ENCODE measurements around the gene CIPC.
A peak's percentile ranks its signal among the peaks of the same experiment; 100 is the strongest.

CIPC gene

GRCh38 chr14:77068517-77069200, 29.4 kb upstream of the CIPC start:
- Mint-ChIP-seq H3K4me1 (peaks cover 61% of the 10 kb centered on the region), H3K4me3 (no peak overlapping the region), H3K27me3 (ENCODE audit: low read depth) (no peaks in the 10 kb centered on the region), H3K9me3 (no peaks in the 10 kb centered on the region), H3K36me3 (ENCODE audit: low read depth) (no peaks in the 10 kb centered on the region), H3K27ac (peak overlapping the region in 1 of 3 experiments; percentile 25)
- peak in 1 of 3 experiments; percentile 9 for TF ChIP-seq CTCF (IDR thresholded peaks at IDR 0.05; ENCODE audit: unreplicated experiment in 3 of 3)

GRCh38 chr14:77069551-77069950, 28.5 kb upstream of the CIPC start:
- Mint-ChIP-seq H3K27ac (peak overlapping the region in 1 of 3 experiments; percentile 76), H3K27me3 (ENCODE audit: low read depth) (no peaks in the 10 kb centered on the region), H3K9me3 (no peaks in the 10 kb centered on the region), H3K36me3 (ENCODE audit: low read depth) (no peaks in the 10 kb centered on the region), H3K4me3 (no peak overlapping the region), H3K4me1 (peaks cover 59% of the 10 kb centered on the region)
- TF ChIP-seq CTCF (IDR thresholded peaks at IDR 0.05; ENCODE audit: unreplicated experiment in 3 of 3): no peak

- Mint-ChIP-seq H3K4me1 (peaks cover 61% of the 10 kb centered on the region), H3K27ac (peak overlapping the region in 1 of 3 experiments; percentile 10), H3K27me3 (ENCODE audit: low read depth) (no peaks in the 10 kb centered on the region), H3K36me3 (ENCODE audit: low read depth) (no peaks in the 10 kb centered on the region), H3K9me3 (no peaks in the 10 kb centered on the region), H3K4me3 (no peak overlapping the region)
- no peak for TF ChIP-seq CTCF (IDR thresholded peaks at IDR 0.05; ENCODE audit: unreplicated experiment in 3 of 3)
Measured at GRCh38 chr14:77071938-77072388, 26.1 kb upstream of the CIPC start.

- Mint-ChIP-seq H3K9me3 (peaks cover 4% of the 10 kb centered on the region), H3K36me3 (ENCODE audit: low read depth) (no peaks in the 10 kb centered on the region), H3K4me1 (peaks cover 39% of the 10 kb centered on the region), H3K4me3 (peak overlapping the region in 1 of 3 experiments; percentile 55), H3K27me3 (ENCODE audit: low read depth) (peaks cover 4% of the 10 kb centered on the region), H3K27ac (peak overlapping the region; percentile 18 to 64 (median 19))
- TF ChIP-seq CTCF (IDR thresholded peaks at IDR 0.05; ENCODE audit: unreplicated experiment in 3 of 3): no peak
Measured at GRCh38 chr14:77074969-77075368, 23.1 kb upstream of the CIPC start.

- no peak for TF ChIP-seq CTCF (IDR thresholded peaks at IDR 0.05; ENCODE audit: unreplicated experiment in 3 of 3)
- Mint-ChIP-seq H3K4me1 (peaks cover 29% of the 10 kb centered on the region), H3K27me3 (ENCODE audit: low read depth) (peaks cover 4% of the 10 kb centered on the region), H3K36me3 (ENCODE audit: low read depth) (no peaks in the 10 kb centered on the region), H3K27ac (peak overlapping the region; percentile 83 to 94 (median 93)), H3K4me3 (peak overlapping the region; percentile 56 to 78 (median 76)), H3K9me3 (peaks cover 9% of the 10 kb centered on the region)
Measured at GRCh38 chr14:77076113-77076631, 21.9 kb upstream of the CIPC start.

- Mint-ChIP-seq H3K4me1 (peaks cover 20% of the 10 kb centered on the region), H3K9me3 (peaks cover 10% of the 10 kb centered on the region), H3K27me3 (ENCODE audit: low read depth) (peaks cover 4% of the 10 kb centered on the region), H3K4me3 (no peak overlapping the region), H3K27ac (peak overlapping the region in 1 of 3 experiments; percentile 94), H3K36me3 (ENCODE audit: low read depth) (no peaks in the 10 kb centered on the region)
- TF ChIP-seq CTCF (IDR thresholded peaks at IDR 0.05; ENCODE audit: unreplicated experiment in 3 of 3): no peak
Measured at GRCh38 chr14:77077040-77077439, 21.0 kb upstream of the CIPC start.
